22Rv1 (cell line): Measurements from ENCODE around the gene TADA3.

Source experiments
- CTCF ChIP-seq: fragments of 450-650 bp; IDR thresholded peaks from 2 replicates; pipeline ENCODE4 v1.5.1; 2017; ENCODE audit warnings: mild to moderate bottlenecking
- ZFX ChIP-seq: fragments of 450-650 bp; IDR thresholded peaks from 2 replicates; pipeline ENCODE4 v1.6.1; 2017; ENCODE audit warnings: antibody characterized with exemption, borderline replicate concordance

- TF ChIP-seq CTCF (no peak), ZFX (no peak)
These were observed 10.7 kb downstream of the TADA3 start for GRCh38 chr3:9781551-9781950.
